Epidermal melanocyte (primary cell): ENCODE data around the gene MIER3.

Experiments used
- DNase-seq: peaks from one replicate; pipeline ENCODE4 v3.0.0; 2011; ENCODE audit warnings: low spot score; ENCODE audit not compliant: insufficient read length

MIER3 gene

DNA sequence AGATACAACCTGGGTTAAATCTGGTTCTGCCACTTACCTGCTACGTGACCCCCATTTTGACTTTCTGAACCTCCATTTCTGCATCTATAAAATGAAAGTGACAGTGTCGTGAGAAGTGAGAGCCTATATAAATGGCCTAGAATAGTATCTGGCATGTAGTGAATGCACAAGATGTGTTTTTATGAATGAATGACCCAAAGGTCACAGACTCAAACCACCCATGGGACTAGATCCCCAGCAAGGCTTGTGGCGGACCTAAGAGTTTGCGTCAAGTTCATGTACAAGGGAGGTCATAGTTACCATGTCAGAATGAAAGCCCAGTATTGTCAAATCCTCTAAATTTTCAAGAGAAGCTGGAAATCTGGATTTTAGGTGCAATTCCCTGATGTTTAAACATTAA is 53.7 kb downstream of the MIER3 start:
- no peak for DNase-seq

- DNase-seq, result no peak
These were observed 55.2 kb downstream of the MIER3 start for GRCh38 chr5:56896763-56897162.

- DNase-seq, result no peak
These were observed 58.5 kb downstream of the MIER3 start for GRCh38 chr5:56893251-56893951.

- DNase-seq, result no peak
These were observed 70.4 kb downstream of the MIER3 start for GRCh38 chr5:56881571-56881970.

- DNase-seq, result no peak
These were observed 75.6 kb downstream of the MIER3 start for GRCh38 chr5:56876327-56876726.

DNA sequence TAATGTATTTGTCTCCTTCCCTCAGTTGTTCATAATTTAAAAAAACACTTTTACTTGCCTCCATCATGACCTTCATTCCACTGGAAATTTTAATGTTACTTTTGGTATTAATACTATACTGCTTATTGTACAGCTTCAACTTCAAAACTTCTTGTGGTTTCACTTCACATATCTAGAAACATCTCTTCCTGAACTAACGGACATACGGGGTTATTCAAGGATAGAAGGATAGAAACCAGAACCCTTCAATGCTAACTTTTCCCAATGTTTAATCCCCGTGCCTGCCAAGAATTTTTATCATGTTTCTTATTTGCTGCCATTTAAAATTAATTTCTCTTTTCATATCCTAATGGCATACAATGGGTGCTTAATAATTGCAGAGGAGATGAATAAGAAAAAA is 78.9 kb downstream of the MIER3 start:
- DNase-seq, result no peak

DNA sequence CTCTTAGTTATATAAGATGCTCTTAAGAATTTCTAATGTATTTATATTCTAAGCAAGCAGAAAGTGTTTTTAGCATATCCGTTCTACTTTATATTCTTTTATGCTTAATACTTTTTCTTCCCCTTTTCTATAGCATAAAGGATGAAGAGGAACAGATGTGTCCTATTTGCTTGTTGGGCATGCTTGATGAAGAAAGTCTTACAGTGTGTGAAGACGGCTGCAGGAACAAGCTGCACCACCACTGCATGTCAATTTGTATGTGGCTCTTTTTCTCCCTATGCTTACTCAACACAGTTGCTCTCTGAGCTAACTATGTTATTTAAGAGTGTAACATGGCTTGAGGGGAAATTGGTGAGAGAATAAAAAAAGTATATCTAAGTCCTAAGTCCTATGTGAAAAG is 80.1 kb downstream of the MIER3 start:
- DNase-seq, result no peak
